ENCODE results near the gene RAP1A.
A peak's percentile ranks its signal among the peaks of the same experiment; 100 is the strongest.
"Not testable (repeated sequence)": the region's sequence is repeated elsewhere in the genome, so short reads cannot be mapped to it uniquely, and the experiment has no call there.

The RAP1A gene

GRCh38 chr1:111632771-111633170 is 13.2 kb downstream of the RAP1A start:
- DNase-seq = not testable (repeated sequence)

GRCh38 chr1:111633736-111634247 is 14.2 kb downstream of the RAP1A start:
- no peak for DNase-seq

GRCh38 chr1:111635324-111636009 is 15.9 kb downstream of the RAP1A start:
- no peak for DNase-seq

GRCh38 chr1:111638320-111638719 is 18.7 kb downstream of the RAP1A start:
- no peak for DNase-seq

GRCh38 chr1:111639602-111640198 is 20.1 kb downstream of the RAP1A start:
- DNase-seq = no peak

- no peak for DNase-seq
These were observed 23.5 kb downstream of the RAP1A start for GRCh38 chr1:111643097-111643496.

GRCh38 chr1:111643696-111644095 is 24.1 kb downstream of the RAP1A start:
- no peak for DNase-seq

GRCh38 chr1:111644506-111644905 is 24.9 kb downstream of the RAP1A start:
- DNase-seq = no peak

GRCh38 chr1:111647736-111648135 is 28.1 kb downstream of the RAP1A start:
- DNase-seq = no peak

GRCh38 chr1:111648806-111649205 is 29.2 kb downstream of the RAP1A start:
- DNase-seq = no peak

- DNase-seq = no peak
These were observed 29.6 kb downstream of the RAP1A start for GRCh38 chr1:111649227-111649626.

GRCh38 chr1:111649648-111650047 is 30.1 kb downstream of the RAP1A start:
- DNase-seq = no peak

- DNase-seq = no peak
These were observed 34.1 kb downstream of the RAP1A start for GRCh38 chr1:111653709-111654108.

GRCh38 chr1:111654839-111655238 is 35.2 kb downstream of the RAP1A start:
- no peak for DNase-seq

- DNase-seq = peak in 1 of 2 experiments; percentile 30
These were observed 36.8 kb downstream of the RAP1A start for GRCh38 chr1:111656086-111657017.

GRCh38 chr1:111658622-111659021 is 39.0 kb downstream of the RAP1A start:
- DNase-seq = no peak

GRCh38 chr1:111660204-111661150 is 40.9 kb downstream of the RAP1A start:
- no peak for DNase-seq

- DNase-seq = no peak
These were observed 45.1 kb downstream of the RAP1A start for GRCh38 chr1:111664652-111665051.

- DNase-seq = no peak
These were observed 45.9 kb downstream of the RAP1A start for GRCh38 chr1:111665497-111665896.

GRCh38 chr1:111666828-111667227 is 47.2 kb downstream of the RAP1A start:
- no peak for DNase-seq

- no peak for DNase-seq
These were observed 49.7 kb downstream of the RAP1A start for GRCh38 chr1:111669268-111669667.

- no peak for DNase-seq
These were observed 52.3 kb downstream of the RAP1A start for GRCh38 chr1:111671852-111672251.

Measured in SW 1271 (cell line).